Activated CD4-positive, CD25-positive, alpha-beta regulatory T cell treated with anti-CD3 and anti-CD28 coated beads, Interleukin-2, amount 50 U/mL, for 24 hours (primary cell): Measurements from ENCODE around the gene FNDC3B.
A peak's percentile ranks its signal among the peaks of the same experiment; 100 is the strongest.

ENCODE experiments used
- ATAC-seq, 2 donors: fragments of 150-1000 bp; cut with Tn5 transposase; one replicate each; pipeline ENCODE4 v1.10.0; 2021; ENCODE audit warnings: mild to moderate bottlenecking in 1 of 2, moderate library complexity in 1 of 2

The FNDC3B gene

DNA sequence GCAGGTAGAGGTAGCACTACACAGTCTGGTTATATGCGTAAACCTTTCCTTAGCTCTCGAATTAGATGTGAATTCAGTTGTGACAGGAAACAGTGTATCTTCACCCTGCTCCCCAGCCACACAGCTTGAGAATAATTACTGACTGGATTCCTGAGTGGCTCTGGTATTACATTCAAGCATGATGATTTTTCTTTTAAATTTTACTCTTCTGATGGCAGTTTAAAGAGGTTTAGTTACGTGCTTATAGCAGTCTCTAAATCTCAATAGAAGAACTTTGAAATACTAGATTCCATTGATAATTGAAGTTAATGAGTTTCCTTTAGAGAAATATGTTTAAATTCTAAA, 98.8 kb downstream of the FNDC3B start:
- ATAC-seq = no peak

DNA sequence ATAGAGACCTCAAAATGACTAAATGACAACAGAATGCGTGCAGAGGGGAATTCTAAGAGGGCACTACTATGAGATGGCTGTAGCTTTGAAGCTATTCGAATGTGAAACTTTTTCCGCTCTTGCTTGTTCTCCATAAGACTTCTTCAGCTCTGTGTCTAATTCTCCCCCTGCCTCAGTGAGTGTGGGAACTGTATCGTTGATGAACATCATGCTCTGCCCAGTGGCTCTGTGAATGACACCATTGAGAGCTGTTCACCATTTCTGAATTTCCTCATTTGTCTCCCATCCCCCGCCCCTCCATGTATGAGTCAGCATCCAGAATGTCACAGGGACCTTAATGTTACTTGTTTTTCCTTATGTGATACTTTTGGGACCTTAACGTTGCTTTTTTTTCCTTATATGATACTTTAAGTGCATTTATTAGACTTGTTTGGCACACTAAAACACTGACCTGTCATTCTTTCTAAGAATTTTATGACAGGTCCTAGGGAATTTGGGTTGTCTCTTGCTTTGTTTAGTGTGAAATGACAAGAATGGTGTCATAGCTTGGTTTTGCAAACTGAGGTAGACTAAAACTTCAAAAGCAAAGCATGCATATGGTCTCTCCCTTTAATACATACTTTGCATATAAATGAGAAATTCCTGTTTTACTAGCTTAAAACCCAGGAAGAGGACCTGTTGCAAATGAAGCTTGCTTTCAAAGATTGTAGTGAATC, 99.6 kb downstream of the FNDC3B start:
- ATAC-seq = peak; percentile 52 to 54

DNA sequence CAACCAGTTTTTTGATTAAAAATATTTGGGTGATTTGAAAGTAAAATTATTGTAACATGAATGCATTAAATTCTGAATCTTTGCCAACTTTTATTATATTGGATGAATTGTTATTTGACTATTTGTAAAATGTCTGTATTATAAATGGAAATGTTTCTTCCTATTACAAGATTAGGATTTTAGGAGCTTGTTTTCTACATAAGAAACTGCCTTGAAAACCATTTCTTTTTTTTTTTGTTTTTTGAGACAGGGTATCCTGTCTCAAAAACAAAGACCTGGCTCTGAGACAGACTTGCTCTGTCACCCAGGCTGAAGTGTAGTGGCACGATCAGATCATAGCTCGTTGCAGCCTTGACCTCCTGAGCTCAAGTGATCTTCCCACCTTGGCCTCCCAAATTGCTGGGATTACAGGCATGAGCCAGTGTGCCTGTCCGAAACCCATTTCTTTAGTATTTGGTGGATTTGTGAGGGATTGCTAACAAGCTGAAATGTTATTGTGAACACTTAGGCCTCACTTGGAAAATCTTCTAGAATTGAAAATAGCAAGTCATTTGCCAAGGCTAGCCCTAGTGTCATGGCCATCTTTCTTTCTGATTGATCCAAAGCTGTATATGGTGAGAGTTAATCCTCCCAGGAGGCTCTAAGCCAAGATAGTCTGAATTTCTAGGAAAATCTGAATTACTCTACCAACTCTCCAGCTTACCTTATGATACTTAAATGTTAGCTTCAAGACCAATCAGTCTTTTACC, 100.3 kb downstream of the FNDC3B start:
- no peak for ATAC-seq

DNA sequence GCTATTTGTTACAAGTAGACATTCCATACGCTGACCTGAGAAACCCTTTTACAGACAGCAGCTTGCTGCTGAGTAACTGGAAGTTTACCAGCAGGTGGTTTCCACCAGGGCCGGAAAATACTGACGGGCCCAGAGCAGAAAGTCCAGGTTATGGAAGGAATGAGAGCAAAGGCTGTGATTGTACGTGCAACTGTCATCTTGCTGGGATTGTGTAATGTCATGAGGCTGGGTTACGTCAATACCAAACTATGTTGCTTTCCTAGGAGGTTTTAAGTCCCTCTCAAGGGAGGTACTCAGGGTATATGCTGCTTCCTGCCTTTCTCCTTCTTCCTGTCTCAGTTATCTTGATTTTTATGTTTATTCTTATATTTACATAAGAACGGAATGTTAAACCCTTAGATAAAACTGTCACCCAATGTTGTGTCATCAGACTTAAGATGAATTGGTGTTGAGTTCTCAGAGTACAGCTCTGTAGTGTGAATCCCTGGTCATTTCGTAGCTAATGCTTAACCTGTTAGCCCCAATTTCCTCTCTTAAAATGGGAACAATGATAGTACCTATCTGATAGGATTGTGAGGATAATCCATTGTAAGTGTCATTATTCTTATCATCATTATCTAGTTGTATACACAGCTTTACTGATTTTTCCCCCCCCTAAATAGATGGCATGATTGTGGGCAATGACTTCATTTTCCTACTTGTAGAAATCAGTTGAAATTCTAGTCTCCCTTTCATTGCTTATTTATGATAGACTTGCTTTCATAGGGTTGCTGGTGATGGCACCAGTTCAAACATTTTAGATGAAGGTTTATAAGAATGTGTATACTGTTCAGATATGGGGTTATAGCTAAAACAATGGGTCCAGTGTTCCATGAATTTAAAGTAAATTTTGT, 101.4 kb downstream of the FNDC3B start:
- no peak for ATAC-seq

DNA sequence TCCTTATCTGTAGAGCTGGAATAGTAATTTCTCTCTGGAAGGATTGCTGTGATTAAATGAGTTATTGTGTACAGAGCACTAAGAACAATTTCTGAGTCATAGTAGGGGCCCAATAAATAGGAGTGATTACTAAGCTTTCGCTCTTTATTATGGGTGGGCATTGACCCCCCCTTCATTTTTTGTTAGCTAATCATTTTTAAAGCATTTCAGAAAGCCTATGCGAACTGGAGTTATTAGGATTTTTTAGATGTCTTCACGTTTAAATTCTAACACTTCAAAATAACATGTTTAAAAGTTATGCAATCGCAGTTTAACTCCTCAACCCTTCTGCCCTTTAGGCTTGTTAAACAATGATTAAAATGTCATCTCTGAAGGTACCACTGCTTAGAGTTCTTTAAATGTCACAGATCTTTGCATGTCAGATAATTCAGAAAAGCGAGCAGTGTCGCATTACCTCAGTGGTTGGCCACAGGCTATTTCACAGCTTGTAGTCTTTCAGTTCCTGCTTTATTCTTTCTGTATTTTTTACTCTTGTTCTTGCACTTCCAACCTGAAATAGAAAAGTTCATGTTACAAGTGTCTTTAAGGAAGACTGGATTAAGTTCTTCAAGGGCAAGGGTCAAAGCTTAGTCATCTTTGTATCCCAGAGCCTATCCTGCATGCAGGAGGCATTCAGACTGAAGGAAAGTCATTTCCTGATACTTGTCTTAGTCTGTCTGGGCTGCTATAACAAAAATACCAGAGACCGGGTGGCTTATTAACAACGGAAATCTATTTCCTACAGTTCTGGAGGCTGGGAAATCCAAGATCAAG, 102.9 kb downstream of the FNDC3B start:
- ATAC-seq = no peak

DNA sequence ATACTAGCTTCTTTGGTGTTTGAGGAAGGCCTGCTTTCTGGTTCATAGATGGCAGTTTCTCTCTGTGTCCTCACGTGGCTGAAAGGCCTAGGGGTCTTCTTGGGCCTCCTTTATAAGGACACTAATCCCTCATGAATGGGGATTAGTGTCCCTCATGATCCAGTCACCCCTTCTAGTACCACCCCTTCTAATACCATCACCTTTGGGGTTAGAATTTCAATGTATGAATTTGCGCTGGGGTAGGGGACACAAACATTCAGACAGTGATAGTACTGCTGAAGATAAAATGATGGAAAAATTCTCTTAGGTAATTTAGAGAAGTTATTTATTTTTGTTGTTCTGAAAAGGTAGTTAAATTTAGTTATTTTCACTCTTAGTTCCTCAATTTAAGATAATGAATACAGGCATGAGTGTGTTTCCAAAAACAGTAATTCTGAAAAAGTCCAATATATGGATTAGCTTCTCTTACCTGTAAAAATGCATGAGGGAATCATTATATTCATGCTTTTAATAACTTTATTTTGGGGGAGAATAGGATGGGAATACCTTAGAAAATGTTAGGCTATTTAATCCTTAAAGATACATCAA, 103.6 kb downstream of the FNDC3B start:
- no peak for ATAC-seq

DNA sequence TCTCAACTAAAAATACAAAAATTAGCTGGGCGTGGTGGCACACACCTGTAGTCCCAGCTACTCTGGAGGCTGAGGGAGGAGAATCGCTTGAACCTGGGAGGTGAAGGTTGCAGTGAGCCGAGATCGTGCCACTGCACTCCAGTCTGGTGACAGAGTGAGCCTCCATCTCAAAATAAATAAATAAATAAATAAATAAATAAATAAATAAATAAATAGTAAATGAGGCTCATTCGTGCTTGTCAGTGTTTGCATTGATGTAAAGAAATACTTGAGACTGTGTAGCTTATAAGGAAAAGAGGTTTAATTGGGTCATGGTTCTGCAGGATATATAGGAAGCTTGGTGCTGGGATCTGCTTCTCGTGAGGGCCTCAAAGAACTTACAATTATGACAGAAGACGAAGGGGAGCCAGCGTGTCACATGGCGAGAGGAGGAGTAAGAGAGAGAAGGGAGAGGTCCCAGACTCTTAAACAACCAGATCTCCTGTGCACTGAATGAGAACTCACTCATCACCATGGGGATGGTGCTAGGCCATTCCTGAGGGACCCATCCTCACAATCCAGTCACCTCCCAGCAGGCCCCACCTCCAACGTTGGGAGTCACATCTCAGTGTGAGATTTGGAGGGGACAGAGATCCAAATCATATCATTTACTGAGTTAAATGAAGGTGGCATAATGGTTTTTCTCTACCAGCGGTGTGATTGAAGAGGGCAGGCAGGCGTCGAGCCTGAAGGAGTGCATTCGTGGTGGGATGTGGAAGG, 104.5 kb downstream of the FNDC3B start:
- ATAC-seq = no peak

DNA sequence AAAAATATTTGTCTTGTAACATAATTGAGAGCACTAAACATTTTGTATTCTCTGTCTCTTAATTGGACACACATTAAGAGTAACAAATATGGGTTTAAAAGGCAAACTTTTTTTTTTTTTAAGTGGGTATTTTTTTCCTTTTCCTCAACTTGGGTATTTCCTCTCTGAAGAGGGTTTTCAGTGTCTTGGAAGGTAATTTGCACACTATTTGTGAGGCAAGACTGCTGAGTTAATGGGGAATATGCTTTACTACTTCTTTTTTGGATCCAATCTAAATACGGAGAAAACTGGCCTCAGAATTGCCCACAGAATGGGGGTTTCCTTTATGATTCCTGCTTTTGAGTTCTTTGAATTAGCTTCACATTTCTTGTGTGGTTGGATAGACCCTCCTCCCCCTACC, 105.2 kb downstream of the FNDC3B start:
- ATAC-seq = no peak

DNA sequence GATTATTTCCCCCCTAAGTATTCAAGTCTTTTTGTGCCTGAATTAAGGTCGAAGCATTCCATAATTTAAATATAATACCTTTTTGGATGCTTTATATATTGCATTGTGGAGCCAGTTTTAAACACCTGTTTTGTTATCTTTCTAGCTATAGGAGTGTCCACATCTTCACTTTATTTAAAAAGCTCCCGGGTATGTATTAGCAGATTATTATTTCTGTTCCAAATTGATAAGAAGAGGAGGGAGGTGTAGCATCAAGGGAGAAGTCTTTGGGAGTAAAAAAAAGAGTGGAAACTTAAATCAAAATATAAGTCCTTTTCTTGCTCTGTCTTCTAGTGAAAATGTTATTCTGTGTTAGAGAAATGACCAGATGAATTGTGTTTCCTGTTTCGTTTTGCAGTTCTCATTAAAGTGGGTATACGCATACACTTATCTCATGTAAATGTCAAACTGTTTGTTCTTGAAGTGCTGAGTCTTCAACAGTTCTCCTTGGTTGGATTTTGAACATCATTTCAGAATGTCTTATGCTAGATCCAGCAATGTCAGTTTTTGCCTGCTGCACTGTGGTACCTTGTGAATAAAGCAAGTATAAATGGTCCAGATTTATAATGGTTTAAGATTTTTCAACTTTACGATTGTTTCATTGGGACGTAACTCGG, 105.8 kb downstream of the FNDC3B start:
- ATAC-seq = peak in 1 of 2 donors; percentile 42

DNA sequence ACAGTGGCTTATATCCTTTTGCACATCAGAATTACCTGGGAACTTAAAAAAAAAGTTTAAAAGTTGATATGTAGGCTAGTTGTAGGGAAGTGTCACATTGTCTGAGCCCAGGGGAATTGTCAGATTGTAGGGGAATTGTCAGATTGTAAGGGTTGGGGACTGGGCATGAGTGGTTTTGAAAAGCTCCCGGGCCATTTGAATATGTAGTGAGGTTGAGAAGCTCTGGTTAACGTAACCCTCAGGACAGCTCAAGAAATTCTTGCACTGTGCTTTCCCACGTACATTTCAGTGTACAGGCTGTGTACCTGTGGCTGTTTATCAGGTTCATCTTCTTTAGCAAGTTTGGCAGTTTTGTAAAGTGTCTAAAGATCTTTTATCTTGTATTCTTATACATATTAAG, 107.0 kb downstream of the FNDC3B start:
- no peak for ATAC-seq

DNA sequence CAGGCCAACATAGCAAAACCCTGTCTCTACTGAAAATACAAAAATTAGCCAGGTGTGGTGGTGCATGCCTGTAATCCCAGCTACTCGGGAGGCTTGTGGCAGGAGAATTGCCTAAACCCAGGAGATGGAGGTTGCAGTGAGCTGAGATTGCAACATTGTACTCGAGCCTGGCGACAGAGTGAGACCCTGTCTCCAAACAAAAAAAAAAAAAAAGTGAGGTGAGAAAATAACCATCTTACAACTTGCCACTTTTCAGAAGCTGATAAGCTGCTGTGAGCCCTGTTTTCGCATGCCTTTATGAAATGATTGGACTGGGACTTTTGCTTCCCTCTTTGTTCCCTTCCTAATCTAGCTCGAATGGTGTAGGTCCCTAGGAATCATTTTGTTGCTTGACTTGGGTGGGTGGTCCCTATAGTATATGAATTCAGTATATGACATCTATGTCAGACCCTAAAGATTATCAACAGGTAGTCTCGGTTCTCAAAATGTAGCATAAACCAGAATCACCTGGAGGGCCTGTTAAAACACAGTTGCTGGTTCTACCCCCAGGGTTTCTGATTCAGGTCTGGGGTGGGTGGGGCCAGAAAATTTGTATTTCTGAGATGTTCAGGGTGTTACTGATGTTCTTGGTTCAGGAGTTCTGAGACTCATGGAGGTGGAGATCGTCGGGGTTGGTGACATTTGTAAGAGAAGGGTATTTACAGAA, 107.9 kb downstream of the FNDC3B start:
- no peak for ATAC-seq

DNA sequence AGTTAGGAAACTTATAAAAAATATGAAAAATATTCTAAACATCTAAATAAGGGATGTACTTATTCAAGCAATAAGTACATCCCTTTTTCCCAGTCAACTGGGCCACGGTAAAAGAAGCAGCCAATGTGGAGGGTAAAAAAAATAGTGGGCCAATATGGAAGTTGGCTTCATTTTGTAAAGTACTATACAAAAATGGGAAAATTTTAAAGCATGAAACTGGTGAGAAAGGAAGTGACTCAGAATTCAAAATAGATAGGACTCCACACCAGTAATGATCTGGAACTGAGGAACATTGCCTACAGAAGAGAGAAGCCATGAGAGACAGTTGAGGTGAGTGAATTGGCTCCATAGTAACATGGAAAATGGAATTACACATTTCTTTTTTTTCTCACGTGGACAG, 108.9 kb downstream of the FNDC3B start:
- no peak for ATAC-seq

DNA sequence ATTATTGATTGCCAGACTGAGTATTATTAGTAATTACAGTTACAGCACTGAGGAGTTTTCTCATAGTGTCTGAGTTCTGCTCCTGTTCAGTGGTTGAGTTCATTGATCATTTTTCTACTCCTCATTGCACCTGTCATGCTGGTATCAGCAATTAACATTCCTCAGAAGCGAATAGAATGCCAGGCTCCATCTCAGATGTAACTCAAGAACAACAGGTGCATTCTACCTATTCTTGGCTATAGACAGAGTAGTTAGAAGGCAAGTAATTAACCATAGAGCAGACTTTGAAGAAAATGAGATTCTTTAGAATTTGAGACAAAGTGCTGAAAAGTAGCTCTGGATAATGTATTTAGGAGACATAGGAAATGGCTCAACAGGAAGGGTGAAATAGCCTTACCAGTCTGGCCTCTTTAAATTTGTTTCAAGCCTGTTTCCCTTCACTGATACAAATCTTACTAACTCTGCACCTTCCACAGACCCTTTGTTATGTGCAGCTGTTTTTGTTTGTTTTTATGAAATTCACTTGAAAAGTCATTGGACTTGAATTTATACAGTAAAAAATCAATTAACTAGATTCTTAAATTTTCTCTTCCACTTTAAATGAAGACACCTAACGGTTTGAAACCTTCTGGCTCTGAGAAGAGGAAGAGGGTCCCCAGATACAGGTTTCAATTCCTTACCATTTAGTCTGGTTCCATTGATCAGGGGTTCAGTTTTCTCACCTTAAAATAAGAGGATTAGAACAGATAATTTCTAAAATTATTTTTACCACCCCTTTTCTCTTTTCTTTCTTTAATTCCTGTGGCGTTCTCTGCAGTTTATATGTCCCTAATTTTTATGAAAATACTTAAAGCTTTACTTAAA, 109.6 kb downstream of the FNDC3B start:
- ATAC-seq = no peak

DNA sequence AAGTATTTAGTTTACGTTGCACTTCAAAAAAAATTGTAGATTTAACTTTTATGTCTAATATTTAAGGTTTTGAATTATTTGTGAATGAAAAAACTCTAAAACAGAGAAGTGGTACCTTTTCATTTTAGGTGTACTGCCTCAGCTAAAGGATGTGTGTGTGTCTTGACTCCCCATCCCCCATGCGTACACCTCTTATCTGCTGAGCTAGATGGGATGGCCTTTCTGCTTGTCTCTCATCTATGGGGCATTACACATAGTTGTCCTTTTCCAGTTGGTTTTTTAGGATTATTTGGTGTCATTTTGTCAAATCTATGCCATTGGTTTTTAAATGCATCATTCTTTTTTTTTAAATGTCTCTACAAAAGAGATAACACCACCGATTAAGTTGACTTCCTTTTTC, 110.9 kb downstream of the FNDC3B start:
- ATAC-seq = no peak

DNA sequence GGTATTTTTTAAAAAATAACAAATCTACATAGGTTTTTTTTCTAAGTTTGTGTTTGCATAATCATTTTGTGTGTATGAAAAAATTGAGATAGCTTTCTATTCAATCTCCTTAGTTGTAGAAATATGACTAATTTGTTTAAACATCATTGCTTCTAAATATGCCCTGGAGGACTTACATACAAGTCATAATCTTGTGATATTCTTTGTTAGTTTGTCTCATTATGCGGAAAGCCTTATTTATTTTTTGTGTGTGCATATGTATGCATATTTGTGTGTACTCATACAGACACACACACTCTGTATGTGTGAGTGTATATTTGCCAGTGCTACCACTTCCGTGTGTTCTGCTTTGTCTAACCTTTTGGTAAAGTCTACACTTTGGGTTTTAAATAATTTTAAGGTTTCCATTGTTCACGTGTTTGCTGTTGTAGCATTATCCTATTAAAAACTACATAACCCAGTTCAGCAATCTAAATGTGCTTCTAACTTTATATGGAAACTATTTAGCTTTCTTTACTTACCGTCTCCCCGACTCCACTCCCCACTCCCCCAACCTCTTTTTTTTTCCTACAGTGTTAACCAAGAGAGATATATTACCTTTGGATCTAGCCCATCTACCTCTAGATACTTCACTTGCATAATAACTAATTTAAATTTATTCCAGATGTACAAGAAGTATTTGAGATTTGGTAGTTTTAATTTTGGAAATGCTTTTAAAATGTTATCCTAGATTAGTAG, 111.7 kb downstream of the FNDC3B start:
- no peak for ATAC-seq

DNA sequence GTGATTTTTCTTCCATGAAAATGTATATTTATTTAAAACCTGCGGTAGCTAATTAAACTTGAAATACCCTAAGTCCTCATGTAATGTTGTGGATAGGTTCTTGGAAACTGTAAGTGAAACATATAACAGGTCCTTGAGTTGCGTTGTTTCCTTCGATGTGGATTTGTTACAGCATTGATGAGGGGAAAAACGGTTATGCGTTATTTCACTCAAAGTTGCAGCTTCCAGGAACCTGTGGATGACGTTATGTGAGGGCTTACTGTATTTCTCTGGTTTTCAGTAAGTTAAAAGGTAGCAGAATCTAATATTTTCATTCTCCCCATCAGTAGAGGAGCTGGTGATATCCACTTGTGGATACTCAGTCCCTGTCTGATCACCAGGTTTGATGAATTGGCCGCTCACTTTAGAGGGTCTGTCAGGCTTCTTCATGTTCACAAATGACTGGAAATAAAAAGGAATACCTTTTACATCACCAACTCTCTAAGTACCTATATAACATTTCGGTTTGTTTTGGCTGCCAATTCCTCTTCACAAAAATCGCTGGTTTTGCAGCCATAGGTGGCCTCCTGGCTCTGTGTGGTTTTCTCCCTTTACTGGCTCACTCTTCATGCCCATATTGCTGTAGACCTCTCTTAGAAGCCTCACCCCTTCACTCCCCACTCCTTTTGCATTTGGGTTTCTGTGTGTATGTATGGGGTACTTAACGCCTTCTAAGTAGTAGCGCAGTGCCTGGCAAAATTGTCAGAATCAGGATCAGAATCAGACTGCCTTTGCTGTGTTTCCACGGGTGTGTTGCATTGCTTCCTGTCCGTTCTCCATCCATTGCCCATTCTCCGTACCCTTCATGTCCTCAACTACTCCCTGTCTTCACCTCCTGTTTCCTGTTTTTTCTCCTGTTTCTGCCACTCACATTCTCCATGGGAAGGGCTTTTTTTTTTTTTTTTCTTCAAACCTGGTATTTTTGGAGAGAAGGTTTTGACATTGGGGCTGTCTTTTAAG, 112.6 kb downstream of the FNDC3B start:
- ATAC-seq = no peak

DNA sequence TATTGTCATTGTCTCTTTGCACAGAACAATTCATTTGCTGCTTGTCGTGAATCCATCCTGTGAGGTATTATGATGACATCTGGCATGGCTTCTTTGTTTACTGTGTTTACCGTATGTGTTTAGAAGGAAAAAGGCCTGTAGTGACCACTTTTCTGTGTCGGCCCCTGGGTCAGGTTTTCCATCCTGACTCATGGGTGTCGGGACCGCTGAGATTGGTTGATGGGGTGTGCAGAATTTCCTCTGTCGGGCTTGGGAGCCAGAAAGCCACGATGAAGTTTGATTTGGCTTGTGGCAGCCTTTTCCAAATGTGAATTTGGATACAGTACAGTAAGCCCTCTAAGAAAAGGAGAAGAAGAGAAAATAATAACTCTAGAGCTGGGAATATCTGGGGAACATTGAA, 113.5 kb downstream of the FNDC3B start:
- no peak for ATAC-seq
